Stimulated activated CD8-positive, alpha-beta memory T cell treated with anti-CD3 and anti-CD28 coated beads, Interleukin-15, amount 100 ng/mL, for 24 hours (primary cell): ENCODE data around the gene ZNF787.
"Not testable (repeated sequence)": the region's sequence is repeated elsewhere in the genome, so short reads cannot be mapped to it uniquely, and the experiment has no call there.

Experiments
- DNase-seq: peaks from one replicate; pipeline ENCODE4 v3.0.0-alpha.2; 2020; ENCODE audit warnings: low read depth

ZNF787 gene

GRCh38 chr19:56120002-56120370 is 1.1 kb downstream of the ZNF787 start:
- no peak for DNase-seq

GRCh38 chr19:56119582-56119978 is 1.5 kb downstream of the ZNF787 start:
- no peak for DNase-seq

GRCh38 chr19:56118666-56119581 is 2.2 kb downstream of the ZNF787 start:
- DNase-seq: no peak

- DNase-seq: no peak
Observed at GRCh38 chr19:56117889-56118288, 3.2 kb downstream of the ZNF787 start.

GRCh38 chr19:56117376-56117884 is 3.7 kb downstream of the ZNF787 start:
- no peak for DNase-seq

GRCh38 chr19:56116606-56117005 is 4.5 kb downstream of the ZNF787 start:
- no peak for DNase-seq

GRCh38 chr19:56115490-56115889 is 5.6 kb downstream of the ZNF787 start:
- DNase-seq: no peak

GRCh38 chr19:56114778-56115110 is 6.4 kb downstream of the ZNF787 start:
- no peak for DNase-seq

- DNase-seq: no peak
Observed at GRCh38 chr19:56114051-56114777, 6.9 kb downstream of the ZNF787 start.

GRCh38 chr19:56113074-56113632 is 7.9 kb downstream of the ZNF787 start:
- no peak for DNase-seq

- no peak for DNase-seq
Observed at GRCh38 chr19:56112313-56112709, 8.8 kb downstream of the ZNF787 start.

GRCh38 chr19:56111601-56112312 is 9.3 kb downstream of the ZNF787 start:
- no peak for DNase-seq

- DNase-seq: no peak
Observed at GRCh38 chr19:56110515-56111448, 10.3 kb downstream of the ZNF787 start.

GRCh38 chr19:56109226-56109625 is 11.9 kb downstream of the ZNF787 start:
- DNase-seq: no peak

GRCh38 chr19:56108447-56109195 is 12.5 kb downstream of the ZNF787 start:
- DNase-seq: no peak

- DNase-seq: no peak
Observed at GRCh38 chr19:56107626-56108351, 13.3 kb downstream of the ZNF787 start.

- DNase-seq: no peak
Observed at GRCh38 chr19:56106993-56107392, 14.1 kb downstream of the ZNF787 start.

GRCh38 chr19:56106397-56106849 is 14.7 kb downstream of the ZNF787 start:
- no peak for DNase-seq

- not testable (repeated sequence) for DNase-seq
Observed at GRCh38 chr19:56105831-56106396, 15.2 kb downstream of the ZNF787 start.
